UCSD-AML1 (cell line): Measurements from ENCODE around the gene PDE9A.

Source experiments
- DNase-seq: peaks from one replicate; lab custom pipeline; 2025; ENCODE audit not compliant: unreplicated experiment; lab: John Stamatoyannopoulos, UW

The PDE9A gene

GRCh38 chr21:42753804-42754203 is 100.4 kb downstream of the PDE9A start:
- no peak for DNase-seq

- no peak for DNase-seq
Observed at GRCh38 chr21:42754270-42754933, 101.0 kb downstream of the PDE9A start.

- DNase-seq: no peak
Observed at GRCh38 chr21:42755031-42755665, 101.7 kb downstream of the PDE9A start.

GRCh38 chr21:42755766-42756579 is 102.6 kb downstream of the PDE9A start:
- DNase-seq: no peak

GRCh38 chr21:42756580-42757250 is 103.3 kb downstream of the PDE9A start:
- no peak for DNase-seq

- no peak for DNase-seq
Observed at GRCh38 chr21:42757422-42757821, 104.0 kb downstream of the PDE9A start.

- DNase-seq: no peak
Observed at GRCh38 chr21:42757826-42758655, 104.6 kb downstream of the PDE9A start.

GRCh38 chr21:42758721-42759593 is 105.5 kb downstream of the PDE9A start:
- no peak for DNase-seq

GRCh38 chr21:42759594-42759927 is 106.1 kb downstream of the PDE9A start:
- DNase-seq: no peak

GRCh38 chr21:42760361-42760950 is 107.0 kb downstream of the PDE9A start:
- DNase-seq: no peak

GRCh38 chr21:42760951-42761751 is 107.7 kb downstream of the PDE9A start:
- no peak for DNase-seq

- DNase-seq: no peak
Observed at GRCh38 chr21:42761776-42762335, 108.4 kb downstream of the PDE9A start.

- no peak for DNase-seq
Observed at GRCh38 chr21:42763581-42764442, 110.4 kb downstream of the PDE9A start.

- DNase-seq: no peak
Observed at GRCh38 chr21:42764443-42764760, 111.0 kb downstream of the PDE9A start.

- DNase-seq: no peak
Observed at GRCh38 chr21:42764883-42765282, 111.5 kb downstream of the PDE9A start.

- no peak for DNase-seq
Observed at GRCh38 chr21:42765656-42766055, 112.2 kb downstream of the PDE9A start.

GRCh38 chr21:42766739-42767560 is 113.5 kb downstream of the PDE9A start:
- DNase-seq: no peak
